ENCODE measurements around the gene NKX2-3. TPM values are rescaled to one million over a fixed set of nuclear protein-coding genes. Genes with fewer than 3 reads are reported as not detected.

The NKX2-3 gene
- total RNA-seq, 1 experiment from 2014 or later = not detected

DNA sequence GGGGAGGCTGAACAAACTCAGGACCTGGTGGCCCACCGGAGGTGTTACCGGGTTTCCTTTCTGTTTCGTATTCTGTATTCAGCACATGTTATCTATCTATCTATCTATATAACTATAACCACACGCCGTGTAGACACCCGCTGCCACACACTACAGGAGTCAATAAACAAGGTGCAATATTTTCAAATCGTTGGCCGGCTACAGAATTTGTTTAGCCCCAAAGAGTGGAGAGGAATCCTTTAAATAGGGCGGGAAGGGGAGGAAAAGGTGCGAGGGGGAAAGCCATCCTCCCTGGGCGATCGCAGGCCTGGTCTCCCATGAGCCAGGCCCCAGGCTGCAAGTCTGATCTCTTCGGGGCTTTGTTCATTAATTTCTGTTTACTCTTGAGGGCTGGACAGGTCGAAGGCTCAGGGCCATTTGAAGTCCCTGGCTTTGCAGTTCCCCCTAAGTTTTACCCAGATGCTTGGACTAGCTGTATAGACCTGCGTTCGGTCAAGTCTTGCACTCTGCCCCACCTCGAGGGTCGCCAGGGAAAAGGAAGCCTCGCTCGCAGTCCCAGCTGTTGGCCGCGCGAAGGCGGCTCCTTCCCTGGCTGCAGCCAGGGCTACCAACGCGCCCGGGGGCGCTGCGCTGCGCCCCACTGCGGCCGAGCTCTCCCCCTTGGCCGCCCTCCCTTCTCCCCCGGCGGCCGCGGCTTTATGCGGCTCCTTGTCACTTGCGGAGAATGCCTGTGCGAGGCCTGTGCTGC is 3.8 kb downstream of the NKX2-3 start:
- in situ Hi-C loops (cut with HindIII; ENCODE audit: low sequenced_read_pairs) = no loop called here
- no peak for DNase-seq (ENCODE audit: low spot score)

GRCh38 chr10:99537086-99537988 is 4.6 kb downstream of the NKX2-3 start:
- no peak for DNase-seq (ENCODE audit: low spot score)
- in situ Hi-C loops (cut with HindIII; ENCODE audit: low sequenced_read_pairs) = no loop called here

GRCh38 chr10:99537989-99538917 is 5.5 kb downstream of the NKX2-3 start:
- in situ Hi-C loops (cut with HindIII; ENCODE audit: low sequenced_read_pairs) = no loop called here
- no peak for DNase-seq (ENCODE audit: low spot score)

DNA sequence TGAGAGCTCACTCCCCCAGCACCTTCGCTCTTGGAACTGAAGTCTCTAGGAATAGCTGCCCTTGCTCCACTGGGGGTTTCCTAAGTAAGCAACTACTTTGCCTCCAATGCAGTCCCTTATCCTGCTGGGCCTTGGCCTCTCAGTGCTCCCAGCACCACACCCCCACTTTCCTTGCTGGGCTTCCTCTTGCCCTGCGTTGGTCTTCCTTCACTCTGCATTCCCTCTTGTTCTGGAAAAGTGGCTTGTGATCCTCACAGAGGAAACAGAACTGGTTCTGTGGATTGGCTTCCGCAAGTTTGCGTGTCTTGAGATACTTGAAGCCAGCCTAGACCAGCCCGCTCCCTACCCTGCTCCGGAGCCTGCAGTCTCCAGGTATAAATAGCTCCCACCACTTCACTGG is 6.4 kb downstream of the NKX2-3 start:
- in situ Hi-C loops (cut with HindIII; ENCODE audit: low sequenced_read_pairs) = no loop called here
- no peak for DNase-seq (ENCODE audit: low spot score)

- DNase-seq (ENCODE audit: low spot score) = no peak
- in situ Hi-C loops (cut with HindIII; ENCODE audit: low sequenced_read_pairs) = no loop called here
These were observed 7.1 kb downstream of the NKX2-3 start for GRCh38 chr10:99539820-99540219.

- no peak for DNase-seq (ENCODE audit: low spot score)
- in situ Hi-C loops (cut with HindIII; ENCODE audit: low sequenced_read_pairs) = no loop called here
These were observed 7.5 kb downstream of the NKX2-3 start for GRCh38 chr10:99540306-99540656.

GRCh38 chr10:99540657-99541531 is 8.2 kb downstream of the NKX2-3 start:
- in situ Hi-C loops (cut with HindIII; ENCODE audit: low sequenced_read_pairs) = no loop called here
- DNase-seq (ENCODE audit: low spot score) = no peak

- DNase-seq (ENCODE audit: low spot score) = no peak
- in situ Hi-C loops (cut with HindIII; ENCODE audit: low sequenced_read_pairs) = no loop called here
These were observed 11.6 kb downstream of the NKX2-3 start for GRCh38 chr10:99544322-99544721.

GRCh38 chr10:99548041-99548530 is 15.3 kb downstream of the NKX2-3 start:
- DNase-seq (ENCODE audit: low spot score) = peak; percentile 14
- in situ Hi-C loops (cut with HindIII; ENCODE audit: low sequenced_read_pairs) = no loop called here

DNA sequence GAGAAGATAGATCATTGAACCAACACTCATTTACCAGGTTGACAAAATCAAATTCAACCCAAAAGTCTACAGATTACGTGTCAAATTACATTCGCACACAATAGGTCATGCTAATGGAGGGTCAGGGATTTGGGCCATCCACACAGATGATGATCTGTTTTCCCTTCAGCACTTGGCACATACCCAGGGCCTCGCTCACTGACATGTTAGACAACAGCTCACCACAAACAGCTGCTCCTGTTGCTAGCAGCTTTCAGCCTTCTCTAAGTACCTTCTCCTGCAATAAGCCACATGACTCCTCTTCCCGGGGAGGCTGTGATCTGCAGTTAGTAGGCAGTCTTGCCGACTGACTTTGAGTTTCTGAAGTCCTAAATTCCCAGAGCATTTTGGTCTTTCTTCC is 18.4 kb downstream of the NKX2-3 start:
- in situ Hi-C loops (cut with HindIII; ENCODE audit: low sequenced_read_pairs) = no loop called here
- DNase-seq (ENCODE audit: low spot score) = no peak

DNA sequence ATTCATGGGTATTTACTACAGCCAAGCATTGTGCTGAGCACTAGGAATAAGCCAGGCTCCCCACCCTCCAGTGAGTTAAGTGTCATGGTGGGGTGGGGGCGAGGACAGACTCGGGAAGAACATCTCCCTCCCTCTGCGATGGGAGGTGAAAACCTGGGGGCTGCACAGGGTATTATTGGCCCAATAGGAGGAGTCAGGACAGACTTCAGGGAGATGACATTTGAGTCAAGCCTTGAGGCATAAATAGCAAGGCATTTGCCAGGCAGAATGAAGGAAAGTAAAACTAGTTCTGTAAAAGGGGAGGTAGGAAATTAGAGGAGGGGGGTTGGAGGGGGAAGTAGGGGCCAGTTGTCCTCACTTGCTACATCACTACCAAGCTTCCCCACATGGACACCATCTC is 18.9 kb downstream of the NKX2-3 start:
- no peak for DNase-seq (ENCODE audit: low spot score)
- in situ Hi-C loops (cut with HindIII; ENCODE audit: low sequenced_read_pairs) = no loop called here

- DNase-seq (ENCODE audit: low spot score) = no peak
- in situ Hi-C loops (cut with HindIII; ENCODE audit: low sequenced_read_pairs) = no loop called here
These were observed 22.6 kb downstream of the NKX2-3 start for GRCh38 chr10:99555371-99555770.

DNA sequence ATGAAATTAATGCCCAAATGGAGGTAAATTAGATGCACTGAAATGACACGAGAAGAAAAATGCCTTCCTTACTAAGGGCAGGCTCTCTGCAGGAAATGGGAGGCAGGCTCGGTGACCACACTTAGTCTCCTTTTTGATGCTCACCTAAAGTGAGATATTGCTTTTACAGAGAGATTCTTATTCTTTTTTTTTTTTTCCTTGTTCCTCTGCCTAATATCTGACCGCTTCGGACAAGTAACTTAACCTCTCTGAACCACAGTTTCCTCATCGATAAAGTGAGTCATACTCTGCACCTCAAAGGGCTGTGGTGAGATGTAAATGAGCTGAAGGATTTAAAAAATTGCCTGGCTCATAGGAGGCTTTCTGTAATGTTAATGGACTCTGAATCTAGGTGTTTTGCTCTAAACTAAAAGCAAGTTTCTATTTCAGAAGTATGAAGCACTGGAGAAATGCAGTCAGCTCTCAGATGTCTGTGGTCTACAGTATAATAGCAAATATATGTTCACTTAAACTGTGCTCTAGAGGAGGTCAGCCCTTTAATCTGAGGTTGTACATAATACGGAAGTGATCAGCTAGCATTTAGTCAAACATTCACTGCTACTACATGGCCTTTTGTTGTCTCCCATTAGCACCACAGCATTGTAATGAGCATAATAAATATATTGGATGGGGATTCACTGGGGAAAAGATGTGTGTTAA is 23.2 kb downstream of the NKX2-3 start:
- no peak for DNase-seq (ENCODE audit: low spot score)
- in situ Hi-C loops (cut with HindIII; ENCODE audit: low sequenced_read_pairs) = no loop called here

DNA sequence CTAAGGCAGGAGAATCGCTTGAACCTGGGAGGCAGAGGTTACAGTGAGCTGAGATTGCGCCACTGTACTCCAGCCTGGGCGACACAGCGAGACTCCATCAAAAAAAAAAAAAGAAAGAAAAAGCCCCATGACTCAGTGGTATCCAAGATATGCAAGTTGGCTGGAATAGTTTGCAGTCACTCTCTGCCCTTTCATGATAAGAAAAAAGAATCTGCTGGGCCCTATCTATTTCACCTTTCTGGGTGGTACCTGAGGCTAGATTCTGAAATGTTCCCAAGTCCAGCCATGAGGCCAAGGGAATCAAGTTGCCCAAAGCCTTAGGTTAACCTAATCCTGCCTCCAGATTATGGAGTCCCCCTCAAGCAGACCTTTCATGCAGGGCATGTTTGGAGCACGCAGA is 24.3 kb downstream of the NKX2-3 start:
- in situ Hi-C loops (cut with HindIII; ENCODE audit: low sequenced_read_pairs) = no loop called here
- DNase-seq (ENCODE audit: low spot score) = no peak

DNA sequence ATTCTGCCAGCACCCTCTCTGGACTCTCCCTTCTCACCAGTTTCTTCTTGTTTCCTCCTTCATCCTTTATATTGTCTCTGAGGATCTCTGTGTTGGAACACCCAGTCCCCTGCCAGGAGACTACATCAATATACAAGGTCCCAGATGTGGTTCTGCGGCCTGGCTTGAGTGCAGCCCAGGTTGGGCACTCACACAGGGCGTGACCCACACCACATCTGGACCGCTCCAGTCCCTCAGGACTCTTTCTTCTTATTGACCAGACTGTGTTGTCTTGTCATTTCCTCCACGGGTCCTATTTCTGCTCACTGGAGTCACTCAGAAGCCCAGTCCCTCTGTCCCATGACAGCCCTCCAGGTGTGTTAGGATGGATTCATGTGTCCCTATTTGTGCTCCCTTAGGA is 26.0 kb downstream of the NKX2-3 start:
- in situ Hi-C loops (cut with HindIII; ENCODE audit: low sequenced_read_pairs) = no loop called here

DNA sequence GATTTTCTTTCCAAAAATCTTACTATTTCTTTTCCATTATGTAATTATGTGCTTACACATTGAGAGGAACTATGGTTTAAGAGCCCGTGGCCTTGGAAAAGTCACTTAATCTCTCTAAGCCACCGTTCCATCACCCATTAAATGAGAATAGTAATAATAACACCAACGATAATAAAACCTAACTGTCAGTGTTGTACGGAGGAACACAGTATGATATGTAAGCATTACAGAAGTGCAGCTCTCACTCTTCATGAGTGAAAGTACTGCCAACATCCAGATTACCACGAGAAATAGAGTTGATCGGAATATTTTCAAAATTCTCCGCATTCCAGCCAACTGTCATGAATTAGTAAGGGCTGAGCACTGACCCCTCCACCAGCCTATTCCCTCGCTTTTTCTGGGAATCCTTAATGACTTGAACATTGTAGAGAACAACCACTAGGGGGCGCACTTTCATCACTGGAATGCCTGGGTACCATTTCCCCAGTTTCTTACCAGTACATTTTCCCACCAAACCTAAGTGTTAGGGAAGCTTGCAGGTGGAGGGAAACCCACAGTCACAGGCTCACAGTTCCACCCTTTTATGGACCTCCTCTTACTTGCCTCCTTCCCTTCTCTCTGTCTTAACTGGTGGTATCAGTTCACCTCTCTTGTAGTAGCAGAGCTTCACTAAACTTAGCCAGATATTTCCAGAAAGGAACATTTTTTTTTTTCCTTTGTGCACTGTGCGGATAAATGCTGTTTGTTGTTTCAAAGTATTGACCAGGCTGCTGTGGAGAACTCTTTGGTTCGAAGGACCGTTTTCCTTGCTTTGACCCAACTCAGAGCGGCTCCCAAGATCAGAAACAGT is 27.8 kb downstream of the NKX2-3 start:
- in situ Hi-C loops (cut with HindIII; ENCODE audit: low sequenced_read_pairs) = no loop called here
- peak; percentile 51 for DNase-seq (ENCODE audit: low spot score)

More for the DNA sequence above, 26.0 kb downstream of the NKX2-3 start:
- no peak for DNase-seq (ENCODE audit: low spot score)

GRCh38 chr10:99562631-99563030 is 29.9 kb downstream of the NKX2-3 start:
- in situ Hi-C loops (cut with HindIII; ENCODE audit: low sequenced_read_pairs) = no loop called here
- no peak for DNase-seq (ENCODE audit: low spot score)

Data from G401 (cell line).